Nephron (organoid): Measurements from ENCODE around the gene LRP1.
A peak's percentile ranks its signal among the peaks of the same experiment; 100 is the strongest.

Experiments used
- H3K27ac Mint-ChIP-seq, 3 experiments: 2 replicates each; pipeline ENCODE4 v1.8.0; 2020; ENCODE audit warnings: mixed read lengths in 3 of 3, mild to moderate bottlenecking in 2 of 3, moderate library complexity in 1 of 3
- H3K27me3 Mint-ChIP-seq: 2 replicates; pipeline ENCODE4 v1.8.0; 2021; ENCODE audit warnings: low read depth, mild to moderate bottlenecking, moderate library complexity, mixed read lengths
- H3K36me3 Mint-ChIP-seq: 2 replicates; pipeline ENCODE4 v1.8.0; 2020; ENCODE audit warnings: low read depth, mixed read lengths
- H3K4me1 Mint-ChIP-seq: 2 replicates; pipeline ENCODE4 v1.8.0; 2020; ENCODE audit warnings: mixed read lengths
- H3K4me3 Mint-ChIP-seq, 3 experiments: 2 replicates each; pipeline ENCODE4 v1.8.0; 2020; ENCODE audit warnings: mild to moderate bottlenecking in 3 of 3, mixed read lengths in 3 of 3, moderate library complexity in 2 of 3
- H3K9me3 Mint-ChIP-seq: 2 replicates; pipeline ENCODE4 v1.8.0; 2020; ENCODE audit warnings: mixed read lengths
- CTCF ChIP-seq, 3 experiments: fragments of 200-600 bp; sonication (generic); IDR thresholded peaks; one replicate each; pipeline ENCODE4 v1.5.0; 2021; ENCODE audit warnings: antibody characterized with exemption in 3 of 3; ENCODE audit not compliant: unreplicated experiment in 3 of 3

The LRP1 gene

GRCh38 chr12:57104292-57104910 is 23.9 kb upstream of the LRP1 start:
- Mint-ChIP-seq H3K9me3 (no peaks in the 10 kb centered on the region), H3K4me1 (peaks cover 30% of the 10 kb centered on the region), H3K27ac (no peak overlapping the region), H3K36me3 (peaks cover 49% of the 10 kb centered on the region), H3K27me3 (no peaks in the 10 kb centered on the region), H3K4me3 (no peak overlapping the region)
- TF ChIP-seq CTCF (IDR thresholded peaks at IDR 0.05; ENCODE audit: unreplicated experiment in 3 of 3) = no peak

- no peak overlapping the region for H3K4me3 Mint-ChIP-seq
- H3K36me3 Mint-ChIP-seq = peaks cover 41% of the 10 kb centered on the region
- no peak overlapping the region for H3K27ac Mint-ChIP-seq
- no peaks in the 10 kb centered on the region for H3K9me3 Mint-ChIP-seq
- H3K4me1 Mint-ChIP-seq = peaks cover 38% of the 10 kb centered on the region
- H3K27me3 Mint-ChIP-seq = no peaks in the 10 kb centered on the region
- no peak for TF ChIP-seq CTCF (IDR thresholded peaks at IDR 0.05; ENCODE audit: unreplicated experiment in 3 of 3)
Observed at GRCh38 chr12:57105011-57105753, 23.1 kb upstream of the LRP1 start.

GRCh38 chr12:57106021-57106708 is 22.1 kb upstream of the LRP1 start:
- Mint-ChIP-seq H3K36me3 (peaks cover 38% of the 10 kb centered on the region), H3K4me3 (no peak overlapping the region), H3K9me3 (no peaks in the 10 kb centered on the region), H3K4me1 (peaks cover 42% of the 10 kb centered on the region), H3K27ac (no peak overlapping the region), H3K27me3 (no peaks in the 10 kb centered on the region)
- TF ChIP-seq CTCF (IDR thresholded peaks at IDR 0.05; ENCODE audit: unreplicated experiment in 3 of 3) = no peak

- Mint-ChIP-seq H3K27ac (peak overlapping the region in 2 of 3 experiments; percentile 21 to 28), H3K4me1 (peaks cover 50% of the 10 kb centered on the region), H3K9me3 (no peaks in the 10 kb centered on the region), H3K4me3 (peak overlapping the region; percentile 33 to 45 (median 34)), H3K36me3 (peaks cover 31% of the 10 kb centered on the region), H3K27me3 (no peaks in the 10 kb centered on the region)
- TF ChIP-seq CTCF (IDR thresholded peaks at IDR 0.05; ENCODE audit: unreplicated experiment in 3 of 3) = no peak
Observed at GRCh38 chr12:57107456-57108155, 20.7 kb upstream of the LRP1 start.

- Mint-ChIP-seq H3K36me3 (peaks cover 24% of the 10 kb centered on the region), H3K27me3 (no peaks in the 10 kb centered on the region), H3K4me1 (peaks cover 50% of the 10 kb centered on the region), H3K4me3 (peak overlapping the region; percentile 90 to 93 (median 91)), H3K27ac (peak overlapping the region; percentile 96 to 100 (median 98)), H3K9me3 (no peaks in the 10 kb centered on the region)
- no peak for TF ChIP-seq CTCF (IDR thresholded peaks at IDR 0.05; ENCODE audit: unreplicated experiment in 3 of 3)
Observed at GRCh38 chr12:57109207-57110103, 18.8 kb upstream of the LRP1 start.
